GM12878 (cell line): Measurements from ENCODE around the gene SPTBN1. TPM values are rescaled to one million over a fixed set of nuclear protein-coding genes. Genes with fewer than 3 reads are reported as not detected.

Source experiments
- ATAC-seq: fragments of 200-7000 bp; cut with Tn5 transposase; 3 replicates; pipeline ENCODE4 v1.9.1; 2020; ENCODE audit warnings: mild to moderate bottlenecking, moderate library complexity
- BruUV-seq: library from RNA; stranded (reverse); fragments of 400-500 nt; replicated peaks from 2 replicates; lab custom pipeline; 2021; lab: Mats Ljungman, UMichigan
- CTCF ChIA-PET: fragments of 300-600 bp; sonication (Branson Sonifier 250); formaldehyde crosslinking; extraction: SDS; loops from one replicate; lab custom pipeline; 2021; ENCODE audit warnings: inconsistent platforms; lab: Yijun Ruan, JAX
- POLR2A ChIA-PET: fragments of 350-600 bp; formaldehyde crosslinking; extraction: SDS; loops from one replicate; lab custom pipeline; 2021; ENCODE audit warnings: inconsistent platforms; lab: Charles Lee
- RAD21 ChIA-PET: fragments of 300-600 bp; sonication (Branson Sonifier 250); formaldehyde crosslinking; loops from one replicate; lab custom pipeline; 2023; ENCODE audit warnings: antibody characterized with exemption; ENCODE audit not compliant: unreplicated experiment; lab: Charles Lee
- SMC1A ChIA-PET: fragments of 300-600 bp; sonication (Branson Sonifier 250); formaldehyde crosslinking; loops from one replicate; lab custom pipeline; 2023; ENCODE audit not compliant: unreplicated experiment, uncharacterized antibody; lab: Charles Lee
- DNase-seq: peaks from one replicate; pipeline ENCODE4 v3.0.0-alpha.2; 2011; ENCODE audit warnings: low read depth, low spot score
- FAIRE-seq: peaks from 3 replicates; lab custom pipeline; 2011; peaks lifted over from hg19 to GRCh38; lab: Jason Lieb, UNC
- H2AFZ ChIP-seq: 2 replicates; pipeline ENCODE4 v1.6.0; 2011; ENCODE audit warnings: low read depth, low read length, control low read depth; ENCODE audit not compliant: control insufficient read depth
- H3K27ac ChIP-seq: 2 replicates; pipeline ENCODE4 v1.5.1; 2011; ENCODE audit warnings: control low read depth; ENCODE audit not compliant: control insufficient read depth, insufficient read depth
- H3K27me3 ChIP-seq, 2 experiments: replicated peaks in 1 of 2; 2 replicates each; pipeline versions ENCODE4 v1.6.0 to v1.6.1; 2011; ENCODE audit warnings: low read length in 1 of 2; ENCODE audit not compliant: control insufficient read depth in 2 of 2, insufficient read depth in 2 of 2
- H3K36me3 ChIP-seq, 2 experiments: 2 replicates each; pipeline ENCODE4 v1.5.1; 2011; ENCODE audit warnings: low read length in 1 of 2; ENCODE audit not compliant: control insufficient read depth in 2 of 2, insufficient read depth in 2 of 2
- H3K4me1 ChIP-seq: 2 replicates; pipeline ENCODE4 v1.6.1; 2011; ENCODE audit warnings: mild to moderate bottlenecking, low read length, moderate library complexity, mixed read lengths; ENCODE audit not compliant: control insufficient read depth, insufficient read depth
- H3K4me2 ChIP-seq: 2 replicates; pipeline ENCODE4 v1.6.0; 2011; ENCODE audit warnings: control low read depth; ENCODE audit not compliant: control insufficient read depth, insufficient read depth
- H3K4me3 ChIP-seq: fragments of 200-600 bp; sonication (generic); 2 replicates; pipeline ENCODE4 v1.5.1; 2016
- H3K79me2 ChIP-seq: 2 replicates; pipeline ENCODE4 v1.6.0; 2011; ENCODE audit warnings: low read length; ENCODE audit not compliant: control insufficient read depth, insufficient read depth
- H3K9ac ChIP-seq: 2 replicates; pipeline ENCODE4 v1.8.0; 2011; ENCODE audit warnings: low read length, control low read depth, mixed read lengths; ENCODE audit not compliant: control insufficient read depth, insufficient read depth
- H3K9me3 ChIP-seq: replicated peaks from 3 replicates; pipeline ENCODE4 v1.5.1; 2011; ENCODE audit warnings: mild to moderate bottlenecking, low read length; ENCODE audit not compliant: control insufficient read depth, insufficient read depth
- H4K20me1 ChIP-seq: 2 replicates; pipeline ENCODE4 v1.6.0; 2011; ENCODE audit not compliant: control insufficient read depth, insufficient read depth
- FOXM1 ChIP-seq: IDR thresholded peaks from 2 replicates; pipeline ENCODE4 v1.6.1; 2012; ENCODE audit warnings: low read depth, mild to moderate bottlenecking, inconsistent platforms, low read length, moderate library complexity
- MEF2A ChIP-seq: IDR thresholded peaks from 2 replicates; pipeline ENCODE4 v1.6.1; 2011; ENCODE audit warnings: low read depth, mild to moderate bottlenecking, low read length, moderate library complexity; ENCODE audit not compliant: insufficient read depth
- USF1 ChIP-seq: IDR thresholded peaks from 2 replicates; pipeline ENCODE4 v1.6.1; 2011; ENCODE audit warnings: borderline replicate concordance, low read depth, mild to moderate bottlenecking, moderate library complexity, mixed read lengths, low read length; ENCODE audit not compliant: insufficient read depth; ENCODE audit errors: extremely low read length
- ZBTB4 ChIP-seq: fragments of 450-650 bp; formaldehyde crosslinking; IDR thresholded peaks from 2 replicates; pipeline ENCODE4 v1.4.0; 2022; ENCODE audit warnings: mild to moderate bottlenecking, moderate library complexity
- ZNF24 ChIP-seq: fragments of 450-650 bp; IDR thresholded peaks from 2 replicates; pipeline ENCODE4 v1.6.1; 2017; ENCODE audit warnings: antibody characterized with exemption, mild to moderate bottlenecking
- WGBS: methylation state at CpG from one replicate; pipeline ENCODE4 v1.1.6; 2016; ENCODE audit warnings: low lambda C conversion rate; ENCODE audit not compliant: insufficient replicate concordance, insufficient coverage; ENCODE audit errors: missing lambda C conversion rate; 5-methylcytosine and 5-hydroxymethylcytosine counted together
- in situ Hi-C: fragments of 300-500 bp; cut with MboI; formaldehyde crosslinking; loops from 9 replicates; pipeline ENCODE4 v1.14.3; 2018; ENCODE audit warnings: mixed read lengths
- intact Hi-C: fragments of 100-400 bp; cut with micrococcal nuclease; formaldehyde crosslinking; loops from one replicate; pipeline ENCODE4 v1.14.2; 2022; ENCODE audit not compliant: unreplicated experiment
- polyA plus RNA-seq, 11 experiments: library from polyadenylated mRNA; depleted of rRNA in 4 of 11; unstranded in 6 of 11; stranded (reverse) in 5 of 11; fragments of >200 nt; fragmentation: Nextera tagmentation in 4 of 11; fragmentation: Illumina TruSeq in 1 of 11; extraction: Ambion mirVana in 4 of 11; extraction: Trizol in 1 of 11; gene quantifications; 1 replicate in 1 of 11; 2 replicates in 10 of 11; pipeline versions ENCODE4 v1.2.1 to v1.2.3, GENCODE V29; 2011 to 2016; ENCODE audit warnings: inconsistent platforms in 2 of 11, missing spikeins in 2 of 11, low read depth in 1 of 11
- total RNA-seq, 4 experiments: library from RNA; depleted of rRNA in 3 of 4; stranded (reverse); fragments of >200 nt in 3 of 4; fragmentation: Illumina TruSeq in 1 of 4; extraction: Trizol in 1 of 4; gene quantifications; 2 replicates each; pipeline versions ENCODE4 v1.2.1 to v1.2.3, GENCODE V29; 2013 to 2021
- TF ChIP-seq, protein P1 (sequence below): IDR thresholded peaks from 2 replicates; pipeline ENCODE4 v1.6.1; 2011; ENCODE audit warnings: low read depth, mild to moderate bottlenecking, low read length, moderate library complexity, borderline replicate concordance; ENCODE audit errors: extremely low read depth
- TF ChIP-seq, protein P2 (sequence below): IDR thresholded peaks from 2 replicates; pipeline ENCODE4 v1.6.1; 2012; ENCODE audit warnings: low read depth, low read length, improper control_type of control experiment

SPTBN1 gene
- total and polyA plus RNA-seq, 10 of the 15 experiments (the other 5 are each of a cell fraction or from before 2014, with no cell fraction given), result 20.6 to 154 (median 76.7) TPM

DNA sequence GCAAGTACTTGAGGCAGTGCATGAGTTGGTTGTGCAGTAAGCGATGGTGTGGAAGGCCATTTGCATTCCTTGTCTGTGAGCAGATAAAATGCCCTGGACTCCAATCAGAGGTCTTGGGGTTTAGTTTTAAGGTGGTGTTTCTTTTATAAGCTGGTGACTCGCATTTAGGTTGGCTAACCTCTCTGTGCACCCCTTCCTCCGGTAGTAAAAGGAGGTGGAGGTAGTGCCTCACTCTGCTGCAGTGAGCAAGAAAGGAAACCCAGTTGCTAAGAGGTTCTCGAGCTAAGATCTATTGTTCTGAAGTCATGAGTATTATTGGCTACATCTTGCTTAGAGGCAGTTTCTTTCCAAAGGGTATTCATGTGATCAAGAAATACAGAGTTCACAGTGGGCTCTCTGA is 193.1 kb downstream of the SPTBN1 start (continued):
- TF ChIP-seq ZBTB4 (CRISPR knock-in tag), result no peak
- TF ChIP-seq FOXM1, result no peak
- no peak for TF ChIP-seq ZNF24

DNA sequence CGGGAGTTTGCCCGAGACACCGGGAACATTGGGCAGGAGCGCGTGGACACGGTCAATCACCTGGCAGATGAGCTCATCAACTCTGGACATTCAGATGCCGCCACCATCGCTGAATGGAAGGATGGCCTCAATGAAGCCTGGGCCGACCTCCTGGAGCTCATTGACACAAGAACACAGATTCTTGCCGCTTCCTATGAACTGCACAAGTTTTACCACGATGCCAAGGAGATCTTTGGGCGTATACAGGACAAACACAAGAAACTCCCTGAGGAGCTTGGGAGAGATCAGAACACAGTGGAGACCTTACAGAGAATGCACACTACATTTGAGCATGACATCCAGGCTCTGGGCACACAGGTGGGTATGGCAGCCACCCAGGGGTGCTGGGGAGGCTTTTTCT is 193.5 kb downstream of the SPTBN1 start:
- CTCF ChIA-PET, result interaction anchor here (1.6 kb wide), 1 partner anchor 55 kb away, joined by 3 read pairs; no protein-coding TSS in a partner anchor
- Histone ChIP-seq H2AFZ (no peak overlapping the region), H3K9me3 (no peaks in the 10 kb centered on the region), H3K36me3 (peaks cover 55 to 66% of the 10 kb centered on the region in 2 experiments), H3K27me3 (no peaks in the 10 kb centered on the region), H3K9ac (no peak overlapping the region), H3K27ac (no peak overlapping the region), H3K4me2 (no peak overlapping the region), H3K4me3 (no peak overlapping the region), H3K79me2 (no peaks in the 10 kb centered on the region), H3K4me1 (no peaks in the 10 kb centered on the region), H4K20me1 (no peaks in the 10 kb centered on the region)
- TSS peak; percentile 39 for BruUV-seq
- POLR2A ChIA-PET, result interaction anchor here (0.5 kb wide), 1 partner anchor 68 kb away, joined by 4 read pairs; no protein-coding TSS in a partner anchor
- 98% methylated on average over 12 of the region's 12 CpGs for WGBS
- in situ Hi-C loops, result no loop called here
- FAIRE-seq, result no peak
- RAD21 ChIA-PET, result interaction anchor here (1.4 kb wide), 1 partner anchor 17 kb away, joined by 3 read pairs; no protein-coding TSS in a partner anchor
- ATAC-seq, result no peak
- intact Hi-C loops, result no loop called here
- TF ChIP-seq MEF2A (no peak), USF1 (no peak)
- TF ChIP-seq, protein P1, sequence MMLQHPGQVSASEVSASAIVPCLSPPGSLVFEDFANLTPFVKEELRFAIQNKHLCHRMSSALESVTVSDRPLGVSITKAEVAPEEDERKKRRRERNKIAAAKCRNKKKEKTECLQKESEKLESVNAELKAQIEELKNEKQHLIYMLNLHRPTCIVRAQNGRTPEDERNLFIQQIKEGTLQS, result no peak
- TF ChIP-seq, protein P2, sequence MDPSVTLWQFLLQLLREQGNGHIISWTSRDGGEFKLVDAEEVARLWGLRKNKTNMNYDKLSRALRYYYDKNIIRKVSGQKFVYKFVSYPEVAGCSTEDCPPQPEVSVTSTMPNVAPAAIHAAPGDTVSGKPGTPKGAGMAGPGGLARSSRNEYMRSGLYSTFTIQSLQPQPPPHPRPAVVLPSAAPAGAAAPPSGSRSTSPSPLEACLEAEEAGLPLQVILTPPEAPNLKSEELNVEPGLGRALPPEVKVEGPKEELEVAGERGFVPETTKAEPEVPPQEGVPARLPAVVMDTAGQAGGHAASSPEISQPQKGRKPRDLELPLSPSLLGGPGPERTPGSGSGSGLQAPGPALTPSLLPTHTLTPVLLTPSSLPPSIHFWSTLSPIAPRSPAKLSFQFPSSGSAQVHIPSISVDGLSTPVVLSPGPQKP, result no peak
- no peak for DNase-seq
- SMC1A ChIA-PET, result interaction anchor here (1.0 to 4.8 kb wide), 3 partner anchors 55 to 126 kb away, joined by 3 to 28 read pairs (median 4); no protein-coding TSS in a partner anchor
